SK-N-SH treated with all-trans-retinoic acid at 6 μM for 48 hours (cell line): ENCODE results near the gene TTC21B.

ENCODE experiments used
- ATAC-seq: fragments of 200-7000 bp; cut with Tn5 transposase; 3 replicates; pipeline ENCODE4 v1.9.1; 2020; ENCODE audit warnings: mild to moderate bottlenecking, moderate library complexity
- ARNTL ChIP-seq: fragments of 450-650 bp; formaldehyde crosslinking; IDR thresholded peaks from 2 replicates; pipeline ENCODE4 v1.5.0; 2020; ENCODE audit warnings: low read depth, mild to moderate bottlenecking, moderate library complexity, borderline replicate concordance
- BACH2 ChIP-seq: fragments of 250-450 bp; sonication (Bioruptor Pico); IDR thresholded peaks from 2 replicates; pipeline ENCODE4 v1.9.0; 2021; ENCODE audit warnings: mild to moderate bottlenecking, borderline replicate concordance
- CREB5 ChIP-seq: fragments of 250-450 bp; sonication (Bioruptor Pico); IDR thresholded peaks from 2 replicates; pipeline ENCODE4 v1.5.1; 2020; ENCODE audit warnings: low read depth, mild to moderate bottlenecking, moderate library complexity
- CSRNP3 ChIP-seq: fragments of 250-450 bp; sonication (Bioruptor Pico); IDR thresholded peaks from 2 replicates; pipeline ENCODE4 v1.5.1; 2021; ENCODE audit warnings: mild to moderate bottlenecking, moderate library complexity
- ESRRG ChIP-seq: fragments of 250-450 bp; sonication (Bioruptor Pico); IDR thresholded peaks from 2 replicates; pipeline ENCODE4 v1.6.1; 2021; ENCODE audit warnings: mild to moderate bottlenecking
- GLIS3 ChIP-seq: fragments of 250-450 bp; sonication (Bioruptor Pico); IDR thresholded peaks from 2 replicates; pipeline ENCODE4 v1.5.0; 2020; ENCODE audit warnings: mild to moderate bottlenecking, moderate library complexity
- ISL1 ChIP-seq: fragments of 250-450 bp; sonication (Bioruptor Pico); IDR thresholded peaks from 2 replicates; pipeline ENCODE4 v2.1.2; 2022; ENCODE audit warnings: mild to moderate bottlenecking, moderate library complexity
- RARB ChIP-seq: fragments of 250-450 bp; sonication (Bioruptor Pico); IDR thresholded peaks from 2 replicates; pipeline ENCODE4 v1.8.0; 2021; ENCODE audit warnings: mild to moderate bottlenecking, moderate library complexity
- SNAI2 ChIP-seq: fragments of 250-450 bp; sonication (Bioruptor Pico); IDR thresholded peaks from 2 replicates; pipeline ENCODE4 v1.5.0; 2020; ENCODE audit warnings: mild to moderate bottlenecking, moderate library complexity
- TCF4 ChIP-seq: fragments of 250-450 bp; sonication (Bioruptor Pico); IDR thresholded peaks from 2 replicates; pipeline ENCODE4 v1.8.0; 2021; ENCODE audit warnings: mild to moderate bottlenecking, moderate library complexity, borderline replicate concordance
- TOX ChIP-seq: fragments of 250-450 bp; sonication (Bioruptor Pico); IDR thresholded peaks from 2 replicates; pipeline ENCODE4 v1.8.0; 2021; ENCODE audit warnings: mild to moderate bottlenecking, moderate library complexity, borderline replicate concordance
- ZC3H10 ChIP-seq: fragments of 250-450 bp; sonication (Bioruptor Pico); IDR thresholded peaks from 2 replicates; pipeline ENCODE4 v1.5.1; 2021; ENCODE audit warnings: mild to moderate bottlenecking, moderate library complexity
- ZFP3 ChIP-seq: fragments of 250-450 bp; sonication (Bioruptor Pico); IDR thresholded peaks from 2 replicates; pipeline ENCODE4 v1.5.0; 2020; ENCODE audit warnings: mild to moderate bottlenecking, moderate library complexity
- ZFP30 ChIP-seq: fragments of 450-650 bp; formaldehyde crosslinking; IDR thresholded peaks from 2 replicates; pipeline ENCODE4 v1.5.0; 2022; ENCODE audit warnings: mild to moderate bottlenecking, moderate library complexity
- ZNF565 ChIP-seq: fragments of 450-650 bp; formaldehyde crosslinking; conservative IDR thresholded peaks from 2 replicates; pipeline ENCODE4 v1.5.0; 2020; ENCODE audit warnings: low read depth, mild to moderate bottlenecking, moderate library complexity
- ZNF70 ChIP-seq: fragments of 450-650 bp; formaldehyde crosslinking; IDR thresholded peaks from 2 replicates; pipeline ENCODE4 v1.5.0; 2020; ENCODE audit warnings: mild to moderate bottlenecking, moderate library complexity
- TF ChIP-seq, protein P1 (sequence below): fragments of 250-450 bp; sonication (Bioruptor Pico); IDR thresholded peaks from 2 replicates; pipeline ENCODE4 v1.8.0; 2020; ENCODE audit warnings: mild to moderate bottlenecking, moderate library complexity, borderline replicate concordance
- TF ChIP-seq, protein P2 (sequence below): fragments of 250-450 bp; sonication (Bioruptor Pico); IDR thresholded peaks from 2 replicates; pipeline ENCODE4 v1.8.0; 2021; ENCODE audit warnings: low read depth, mild to moderate bottlenecking, moderate library complexity, borderline replicate concordance
- TF ChIP-seq, protein P3 (sequence below): fragments of 250-450 bp; sonication (Bioruptor Pico); IDR thresholded peaks from 2 replicates; pipeline ENCODE4 v1.5.0; 2020; ENCODE audit warnings: mild to moderate bottlenecking, moderate library complexity

Gene TTC21B

GRCh38 chr2:165905269-165905668, 48.3 kb downstream of the TTC21B start:
- TF ChIP-seq TOX (no peak), ZC3H10 (CRISPR knock-in tag) (no peak), ZFP3 (CRISPR knock-in tag) (no peak), ARNTL (no peak), RARB (CRISPR knock-in tag) (no peak), GLIS3 (no peak), ZNF565 (CRISPR knock-in tag) (no peak), CSRNP3 (CRISPR knock-in tag) (no peak), TCF4 (CRISPR knock-in tag) (no peak), CREB5 (no peak), ISL1 (CRISPR knock-in tag) (no peak), BACH2 (CRISPR knock-in tag) (no peak), ZNF70 (CRISPR knock-in tag) (no peak), ZFP30 (CRISPR knock-in tag) (no peak), SNAI2 (CRISPR knock-in tag) (no peak)
- TF ChIP-seq, protein P1, sequence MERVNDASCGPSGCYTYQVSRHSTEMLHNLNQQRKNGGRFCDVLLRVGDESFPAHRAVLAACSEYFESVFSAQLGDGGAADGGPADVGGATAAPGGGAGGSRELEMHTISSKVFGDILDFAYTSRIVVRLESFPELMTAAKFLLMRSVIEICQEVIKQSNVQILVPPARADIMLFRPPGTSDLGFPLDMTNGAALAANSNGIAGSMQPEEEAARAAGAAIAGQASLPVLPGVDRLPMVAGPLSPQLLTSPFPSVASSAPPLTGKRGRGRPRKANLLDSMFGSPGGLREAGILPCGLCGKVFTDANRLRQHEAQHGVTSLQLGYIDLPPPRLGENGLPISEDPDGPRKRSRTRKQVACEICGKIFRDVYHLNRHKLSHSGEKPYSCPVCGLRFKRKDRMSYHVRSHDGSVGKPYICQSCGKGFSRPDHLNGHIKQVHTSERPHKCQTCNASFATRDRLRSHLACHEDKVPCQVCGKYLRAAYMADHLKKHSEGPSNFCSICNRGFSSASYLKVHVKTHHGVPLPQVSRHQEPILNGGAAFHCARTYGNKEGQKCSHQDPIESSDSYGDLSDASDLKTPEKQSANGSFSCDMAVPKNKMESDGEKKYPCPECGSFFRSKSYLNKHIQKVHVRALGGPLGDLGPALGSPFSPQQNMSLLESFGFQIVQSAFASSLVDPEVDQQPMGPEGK (CRISPR knock-in tag) = no peak
- TF ChIP-seq, protein P2, sequence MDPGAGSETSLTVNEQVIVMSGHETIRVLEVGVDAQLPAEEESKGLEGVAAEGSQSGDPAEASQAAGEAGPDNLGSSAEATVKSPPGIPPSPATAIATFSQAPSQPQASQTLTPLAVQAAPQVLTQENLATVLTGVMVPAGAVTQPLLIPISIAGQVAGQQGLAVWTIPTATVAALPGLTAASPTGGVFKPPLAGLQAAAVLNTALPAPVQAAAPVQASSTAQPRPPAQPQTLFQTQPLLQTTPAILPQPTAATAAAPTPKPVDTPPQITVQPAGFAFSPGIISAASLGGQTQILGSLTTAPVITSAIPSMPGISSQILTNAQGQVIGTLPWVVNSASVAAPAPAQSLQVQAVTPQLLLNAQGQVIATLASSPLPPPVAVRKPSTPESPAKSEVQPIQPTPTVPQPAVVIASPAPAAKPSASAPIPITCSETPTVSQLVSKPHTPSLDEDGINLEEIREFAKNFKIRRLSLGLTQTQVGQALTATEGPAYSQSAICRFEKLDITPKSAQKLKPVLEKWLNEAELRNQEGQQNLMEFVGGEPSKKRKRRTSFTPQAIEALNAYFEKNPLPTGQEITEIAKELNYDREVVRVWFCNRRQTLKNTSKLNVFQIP (CRISPR knock-in tag) = no peak
- TF ChIP-seq, protein P3, sequence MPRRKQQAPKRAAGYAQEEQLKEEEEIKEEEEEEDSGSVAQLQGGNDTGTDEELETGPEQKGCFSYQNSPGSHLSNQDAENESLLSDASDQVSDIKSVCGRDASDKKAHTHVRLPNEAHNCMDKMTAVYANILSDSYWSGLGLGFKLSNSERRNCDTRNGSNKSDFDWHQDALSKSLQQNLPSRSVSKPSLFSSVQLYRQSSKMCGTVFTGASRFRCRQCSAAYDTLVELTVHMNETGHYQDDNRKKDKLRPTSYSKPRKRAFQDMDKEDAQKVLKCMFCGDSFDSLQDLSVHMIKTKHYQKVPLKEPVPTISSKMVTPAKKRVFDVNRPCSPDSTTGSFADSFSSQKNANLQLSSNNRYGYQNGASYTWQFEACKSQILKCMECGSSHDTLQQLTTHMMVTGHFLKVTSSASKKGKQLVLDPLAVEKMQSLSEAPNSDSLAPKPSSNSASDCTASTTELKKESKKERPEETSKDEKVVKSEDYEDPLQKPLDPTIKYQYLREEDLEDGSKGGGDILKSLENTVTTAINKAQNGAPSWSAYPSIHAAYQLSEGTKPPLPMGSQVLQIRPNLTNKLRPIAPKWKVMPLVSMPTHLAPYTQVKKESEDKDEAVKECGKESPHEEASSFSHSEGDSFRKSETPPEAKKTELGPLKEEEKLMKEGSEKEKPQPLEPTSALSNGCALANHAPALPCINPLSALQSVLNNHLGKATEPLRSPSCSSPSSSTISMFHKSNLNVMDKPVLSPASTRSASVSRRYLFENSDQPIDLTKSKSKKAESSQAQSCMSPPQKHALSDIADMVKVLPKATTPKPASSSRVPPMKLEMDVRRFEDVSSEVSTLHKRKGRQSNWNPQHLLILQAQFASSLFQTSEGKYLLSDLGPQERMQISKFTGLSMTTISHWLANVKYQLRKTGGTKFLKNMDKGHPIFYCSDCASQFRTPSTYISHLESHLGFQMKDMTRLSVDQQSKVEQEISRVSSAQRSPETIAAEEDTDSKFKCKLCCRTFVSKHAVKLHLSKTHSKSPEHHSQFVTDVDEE (CRISPR knock-in tag) = no peak
- ATAC-seq = no peak

DNA sequence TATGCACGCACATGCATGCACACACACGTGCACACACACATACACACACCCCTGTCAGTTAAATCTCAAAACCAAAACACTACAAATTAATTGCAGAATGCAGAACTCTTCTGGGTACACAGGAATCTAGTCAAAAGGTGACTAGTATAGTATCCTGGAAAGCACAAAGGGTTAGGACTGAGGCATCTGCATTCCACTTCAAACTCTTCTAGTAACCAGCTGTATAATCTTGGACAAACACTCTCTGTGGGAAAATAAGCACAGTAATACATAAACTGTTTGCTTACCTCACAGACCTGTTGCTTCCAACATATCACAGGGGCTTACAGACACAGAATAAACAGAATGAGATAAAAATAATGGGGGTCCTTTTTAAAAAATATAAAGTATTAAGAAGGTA, 49.1 kb downstream of the TTC21B start:
- TF ChIP-seq CSRNP3 (CRISPR knock-in tag) (no peak), ESRRG (CRISPR knock-in tag) (no peak), GLIS3 (no peak), ZNF565 (CRISPR knock-in tag) (no peak)
- TF ChIP-seq, protein P2 (CRISPR knock-in tag) = no peak
- ATAC-seq = no peak
